ENCODE data around the gene CPE. TPM values are rescaled to one million over a fixed set of nuclear protein-coding genes. Genes with fewer than 3 reads are reported as not detected.

CPE gene
- total RNA-seq, 2 donors from 2014 or later, result 71.6 to 108 TPM

DNA sequence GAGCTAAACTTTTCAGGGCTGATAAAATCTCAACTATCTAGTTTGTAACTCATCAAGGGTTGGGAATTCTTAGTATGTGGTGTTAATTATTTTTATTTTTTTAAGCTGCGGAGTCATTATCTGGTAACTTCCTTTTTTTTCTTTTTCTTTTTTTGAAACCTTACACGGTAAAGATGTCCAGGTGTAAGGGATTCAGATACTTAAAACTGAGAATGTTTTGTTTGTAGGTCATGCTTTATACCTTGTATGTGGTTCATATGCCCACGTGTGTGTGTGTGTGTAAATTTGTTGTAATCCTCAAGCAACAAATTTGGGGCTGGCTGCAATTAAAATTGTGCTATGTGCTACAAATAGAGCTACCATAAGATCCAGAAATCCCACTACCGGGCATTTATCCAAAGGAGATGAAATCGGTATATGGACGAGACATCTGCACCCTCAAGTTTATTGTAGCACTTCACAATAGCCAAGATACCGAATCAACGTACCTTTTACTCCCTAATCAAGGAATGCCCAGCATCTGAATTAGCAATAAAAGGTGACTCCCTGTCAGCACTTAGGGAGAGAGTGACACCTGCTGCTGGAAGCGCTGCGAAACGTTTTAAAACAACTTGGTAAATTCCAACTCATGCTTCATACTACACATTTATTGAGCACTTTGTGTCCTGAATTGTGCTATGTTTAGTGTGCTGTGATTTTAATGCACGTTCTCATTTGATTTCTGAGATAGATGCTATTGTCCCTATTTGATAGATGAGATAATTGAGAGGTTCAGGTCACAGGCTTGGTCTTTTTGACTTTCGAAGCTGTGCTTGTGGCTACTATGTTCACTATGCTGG is 35.2 kb upstream of the CPE start:
- intact Hi-C loops (cut with DNase I), result no loop called here
- no peak overlapping the region for H3K4me3 ChIP-seq
- no peak for TF ChIP-seq POLR2A (IDR thresholded peaks at IDR 0.05)
- TF ChIP-seq, protein P1, sequence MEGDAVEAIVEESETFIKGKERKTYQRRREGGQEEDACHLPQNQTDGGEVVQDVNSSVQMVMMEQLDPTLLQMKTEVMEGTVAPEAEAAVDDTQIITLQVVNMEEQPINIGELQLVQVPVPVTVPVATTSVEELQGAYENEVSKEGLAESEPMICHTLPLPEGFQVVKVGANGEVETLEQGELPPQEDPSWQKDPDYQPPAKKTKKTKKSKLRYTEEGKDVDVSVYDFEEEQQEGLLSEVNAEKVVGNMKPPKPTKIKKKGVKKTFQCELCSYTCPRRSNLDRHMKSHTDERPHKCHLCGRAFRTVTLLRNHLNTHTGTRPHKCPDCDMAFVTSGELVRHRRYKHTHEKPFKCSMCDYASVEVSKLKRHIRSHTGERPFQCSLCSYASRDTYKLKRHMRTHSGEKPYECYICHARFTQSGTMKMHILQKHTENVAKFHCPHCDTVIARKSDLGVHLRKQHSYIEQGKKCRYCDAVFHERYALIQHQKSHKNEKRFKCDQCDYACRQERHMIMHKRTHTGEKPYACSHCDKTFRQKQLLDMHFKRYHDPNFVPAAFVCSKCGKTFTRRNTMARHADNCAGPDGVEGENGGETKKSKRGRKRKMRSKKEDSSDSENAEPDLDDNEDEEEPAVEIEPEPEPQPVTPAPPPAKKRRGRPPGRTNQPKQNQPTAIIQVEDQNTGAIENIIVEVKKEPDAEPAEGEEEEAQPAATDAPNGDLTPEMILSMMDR (IDR thresholded peaks at IDR 0.05), result peak in 3 of 7 experiments; percentile 15 to 49 (median 25)
- ATAC-seq (peak; percentile 42), DNase-seq (no peak)
- WGBS, 2 donors, result 59 to 76% methylated on average over 13 of the region's 13 CpGs
- no peaks in the 10 kb centered on the region for H3K9me3 ChIP-seq
- H3K27ac ChIP-seq, result no peak overlapping the region
- peaks cover 3 to 8% of the 10 kb centered on the region in 2 donors for H3K36me3 ChIP-seq (replicated peaks in 1 of 2; ENCODE audit: insufficient read depth in 1 of 2, low read depth in 2 of 2)
- H3K27me3 ChIP-seq, result no peaks in the 10 kb centered on the region
- H3K4me1 ChIP-seq, result peaks cover 6% of the 10 kb centered on the region

- ATAC-seq, result no peak
Measured at GRCh38 chr4:165345666-165346417, 33.0 kb upstream of the CPE start.

GRCh38 chr4:165347647-165348569 is 30.9 kb upstream of the CPE start:
- no peaks in the 10 kb centered on the region for H3K36me3 ChIP-seq (replicated peaks in 1 of 2; ENCODE audit: insufficient read depth in 1 of 2, low read depth in 2 of 2)
- ATAC-seq (no peak), DNase-seq (no peak)
- no peaks in the 10 kb centered on the region for H3K9me3 ChIP-seq
- H3K4me1 ChIP-seq, result peaks cover 8% of the 10 kb centered on the region
- H3K4me3 ChIP-seq, result no peak overlapping the region
- intact Hi-C loops (cut with DNase I), result no loop called here
- no peak for TF ChIP-seq POLR2A (IDR thresholded peaks at IDR 0.05)
- TF ChIP-seq, protein P1 (IDR thresholded peaks at IDR 0.05), result no peak
- H3K27me3 ChIP-seq, result no peaks in the 10 kb centered on the region
- WGBS, 2 donors, result 43 to 65% methylated on average over 3 of the region's 3 CpGs
- no peak overlapping the region for H3K27ac ChIP-seq

More at GRCh38 chr4:165345666-165346417, 33.0 kb upstream of the CPE start:
- Histone ChIP-seq H3K27ac (no peak overlapping the region), H3K9me3 (no peaks in the 10 kb centered on the region), H3K27me3 (no peaks in the 10 kb centered on the region), H3K4me3 (no peak overlapping the region), H3K36me3 (replicated peaks in 1 of 2; ENCODE audit: insufficient read depth in 1 of 2, low read depth in 2 of 2) (peaks cover 3 to 5% of the 10 kb centered on the region in 2 donors), H3K4me1 (peaks cover 8% of the 10 kb centered on the region)
- intact Hi-C loops (cut with DNase I), result no loop called here
- no peak for DNase-seq
- 70 to 76% methylated on average over 10 of the region's 10 CpGs for WGBS, 2 donors
- no peak for TF ChIP-seq POLR2A (IDR thresholded peaks at IDR 0.05)
- TF ChIP-seq, protein P1 (IDR thresholded peaks at IDR 0.05), result no peak

DNA sequence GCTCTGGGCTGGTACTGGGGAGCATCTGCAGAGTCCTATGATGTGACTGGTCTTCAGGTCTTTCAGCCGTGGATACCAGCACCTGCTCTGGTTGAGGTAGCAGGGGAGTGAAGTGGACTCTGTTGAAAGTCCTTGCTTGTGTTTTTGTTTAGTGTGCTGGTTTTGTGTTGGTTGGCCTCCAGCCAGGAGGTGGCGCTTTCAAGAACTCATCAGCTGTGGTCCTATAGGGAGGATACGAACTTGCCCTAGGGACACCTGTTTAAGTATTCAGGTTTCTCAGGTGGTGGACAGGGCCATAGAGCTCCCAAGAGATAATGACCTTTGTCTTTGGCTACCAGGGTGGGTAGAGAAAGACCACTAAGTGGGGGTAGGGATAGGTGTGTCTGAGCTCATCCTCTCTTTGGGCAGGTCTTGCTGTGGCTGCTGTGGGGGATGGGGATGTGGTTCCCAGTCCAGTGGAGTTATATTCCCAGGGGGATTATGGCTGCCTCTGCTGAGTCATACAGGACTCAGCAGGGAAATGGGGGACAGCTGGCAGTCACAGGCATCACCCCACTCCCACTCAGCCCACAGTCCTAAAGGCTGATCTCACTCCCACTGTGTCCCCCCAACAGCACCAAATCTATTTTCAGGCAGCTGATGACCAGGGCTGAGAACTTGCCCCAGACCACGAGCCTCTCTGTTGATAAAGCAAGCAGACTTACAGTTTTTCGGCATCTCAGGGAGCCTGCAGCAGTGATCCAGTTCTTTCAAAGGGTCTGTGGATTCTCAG is 27.3 kb upstream of the CPE start:
- 78 to 82% methylated on average over 4 to 5 of the region's 5 CpGs for WGBS, 2 donors
- H3K36me3 ChIP-seq (replicated peaks in 1 of 2; ENCODE audit: insufficient read depth in 1 of 2, low read depth in 2 of 2), result no peaks in the 10 kb centered on the region
- no peaks in the 10 kb centered on the region for H3K9me3 ChIP-seq
- DNase-seq (no peak), ATAC-seq (no peak)
- H3K27me3 ChIP-seq, result no peaks in the 10 kb centered on the region
- no peak overlapping the region for H3K4me3 ChIP-seq
- intact Hi-C loops (cut with DNase I), result no loop called here
- H3K4me1 ChIP-seq, result peaks cover 8% of the 10 kb centered on the region
- TF ChIP-seq, protein P1 (IDR thresholded peaks at IDR 0.05), result no peak
- no peak for TF ChIP-seq POLR2A (IDR thresholded peaks at IDR 0.05)
- no peak overlapping the region for H3K27ac ChIP-seq

Data from body of pancreas (tissue), 4 donors.